GM13977 (cell line): ENCODE data around the gene CRHR2.
"Not testable (repeated sequence)": the region's sequence is repeated elsewhere in the genome, so short reads cannot be mapped to it uniquely, and the experiment has no call there.

Experiments
- DNase-seq: peaks from one replicate; pipeline ENCODE4 v3.0.0; 2012; ENCODE audit warnings: low spot score
- CTCF ChIP-seq: IDR thresholded peaks from 2 replicates; pipeline ENCODE4 v1.5.1; 2012; ENCODE audit warnings: mild to moderate bottlenecking, control low read depth; ENCODE audit not compliant: insufficient read depth; ENCODE audit errors: extremely low read depth, missing control alignments
- in situ Hi-C: fragments of 300-500 bp; cut with MboI; formaldehyde crosslinking; loops from one replicate; pipeline ENCODE4 v1.12.0; 2022; ENCODE audit warnings: low sequenced_read_pairs, low pct_unique_long_range_greater_than_20kb, mixed read lengths, inconsistent platforms; ENCODE audit not compliant: unreplicated experiment

CRHR2 gene

DNA sequence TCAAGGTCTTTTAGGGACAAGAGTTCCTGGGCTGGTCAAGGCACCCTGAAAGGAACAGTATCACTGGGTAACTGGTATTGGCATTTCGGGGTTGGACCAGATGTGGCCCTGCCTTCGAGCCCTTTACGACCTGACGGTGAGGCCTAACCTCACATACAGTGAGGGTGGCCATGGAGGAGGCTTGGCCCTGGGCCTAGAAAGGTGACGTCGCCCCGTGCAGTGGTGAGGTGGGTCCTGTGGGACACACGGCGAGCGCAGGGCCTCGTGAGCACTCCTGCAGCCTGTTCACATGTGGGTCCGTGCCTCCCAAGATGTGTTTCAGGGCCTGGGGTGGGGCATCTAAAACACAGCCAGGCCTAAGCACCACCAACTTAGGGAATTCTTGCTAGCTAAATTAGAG lies 36.1 kb downstream of the CRHR2 start:
- in situ Hi-C loops, result no loop called here
- DNase-seq, result no peak
- TF ChIP-seq CTCF, result no peak

- TF ChIP-seq CTCF, result no peak
- DNase-seq, result no peak
- in situ Hi-C loops, result no loop called here
Measured at GRCh38 chr7:30645661-30646060, 36.6 kb downstream of the CRHR2 start.

- DNase-seq, result no peak
- no peak for TF ChIP-seq CTCF
Measured at GRCh38 chr7:30644286-30644955, 37.8 kb downstream of the CRHR2 start.

DNA sequence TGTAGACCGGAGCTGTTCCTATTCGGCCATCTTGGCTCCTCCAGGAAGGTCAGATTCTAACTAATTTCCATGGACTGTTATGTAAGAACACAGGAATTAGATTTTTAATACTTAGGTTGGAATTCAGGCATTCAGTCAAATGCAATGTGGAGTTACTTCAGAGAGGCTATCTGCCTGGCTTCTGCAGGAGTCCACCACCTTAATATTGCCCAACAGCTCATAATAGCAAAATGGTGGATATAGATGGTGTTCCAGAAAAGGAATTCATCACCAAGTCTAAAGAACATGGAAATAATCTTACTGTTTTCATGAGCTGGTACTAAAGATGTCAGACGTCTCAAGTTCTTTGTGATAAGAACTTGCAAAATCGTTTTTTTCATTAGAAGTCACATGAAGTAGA lies 39.5 kb downstream of the CRHR2 start:
- DNase-seq, result no peak
- no peak for TF ChIP-seq CTCF
- in situ Hi-C loops, result no loop called here

More at GRCh38 chr7:30644286-30644955, 37.8 kb downstream of the CRHR2 start:
- in situ Hi-C loops, result no loop called here

DNA sequence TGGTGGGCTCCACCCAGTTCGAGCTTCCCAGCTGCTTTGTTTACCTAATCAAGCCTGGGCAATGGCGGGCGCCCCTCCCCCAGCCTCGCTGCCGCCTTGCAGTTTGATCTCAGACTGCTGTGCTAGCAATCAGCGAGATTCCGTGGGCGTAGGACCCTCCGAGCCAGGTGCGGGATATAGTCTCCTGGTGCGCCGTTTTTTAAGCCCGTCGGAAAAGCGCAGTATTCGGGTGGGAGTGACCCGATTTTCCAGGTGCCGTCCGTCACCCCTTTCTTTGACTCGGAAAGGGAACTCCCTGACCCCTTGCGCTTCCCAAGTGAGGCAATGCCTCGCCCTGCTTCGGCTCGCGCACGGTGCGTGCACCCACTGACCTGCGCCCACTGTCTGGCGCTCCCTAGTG lies 39.9 kb downstream of the CRHR2 start:
- DNase-seq, in situ Hi-C loops: not testable (repeated sequence)

GRCh38 chr7:30635798-30636197 lies 46.5 kb downstream of the CRHR2 start:
- no peak for TF ChIP-seq CTCF
- no peak for DNase-seq
- in situ Hi-C loops, result no loop called here

- no peak for TF ChIP-seq CTCF
- DNase-seq, result no peak
- in situ Hi-C loops, result no loop called here
Measured at GRCh38 chr7:30634634-30635201, 47.5 kb downstream of the CRHR2 start.
